ENCODE measurements around the gene FILIP1.

The FILIP1 gene, protein sequence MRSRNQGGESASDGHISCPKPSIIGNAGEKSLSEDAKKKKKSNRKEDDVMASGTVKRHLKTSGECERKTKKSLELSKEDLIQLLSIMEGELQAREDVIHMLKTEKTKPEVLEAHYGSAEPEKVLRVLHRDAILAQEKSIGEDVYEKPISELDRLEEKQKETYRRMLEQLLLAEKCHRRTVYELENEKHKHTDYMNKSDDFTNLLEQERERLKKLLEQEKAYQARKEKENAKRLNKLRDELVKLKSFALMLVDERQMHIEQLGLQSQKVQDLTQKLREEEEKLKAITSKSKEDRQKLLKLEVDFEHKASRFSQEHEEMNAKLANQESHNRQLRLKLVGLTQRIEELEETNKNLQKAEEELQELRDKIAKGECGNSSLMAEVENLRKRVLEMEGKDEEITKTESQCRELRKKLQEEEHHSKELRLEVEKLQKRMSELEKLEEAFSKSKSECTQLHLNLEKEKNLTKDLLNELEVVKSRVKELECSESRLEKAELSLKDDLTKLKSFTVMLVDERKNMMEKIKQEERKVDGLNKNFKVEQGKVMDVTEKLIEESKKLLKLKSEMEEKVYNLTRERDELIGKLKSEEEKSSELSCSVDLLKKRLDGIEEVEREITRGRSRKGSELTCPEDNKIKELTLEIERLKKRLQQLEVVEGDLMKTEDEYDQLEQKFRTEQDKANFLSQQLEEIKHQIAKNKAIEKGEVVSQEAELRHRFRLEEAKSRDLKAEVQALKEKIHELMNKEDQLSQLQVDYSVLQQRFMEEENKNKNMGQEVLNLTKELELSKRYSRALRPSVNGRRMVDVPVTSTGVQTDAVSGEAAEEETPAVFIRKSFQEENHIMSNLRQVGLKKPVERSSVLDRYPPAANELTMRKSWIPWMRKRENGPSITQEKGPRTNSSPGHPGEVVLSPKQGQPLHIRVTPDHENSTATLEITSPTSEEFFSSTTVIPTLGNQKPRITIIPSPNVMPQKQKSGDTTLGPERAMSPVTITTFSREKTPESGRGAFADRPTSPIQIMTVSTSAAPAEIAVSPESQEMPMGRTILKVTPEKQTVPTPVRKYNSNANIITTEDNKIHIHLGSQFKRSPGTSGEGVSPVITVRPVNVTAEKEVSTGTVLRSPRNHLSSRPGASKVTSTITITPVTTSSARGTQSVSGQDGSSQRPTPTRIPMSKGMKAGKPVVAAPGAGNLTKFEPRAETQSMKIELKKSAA (N-terminal part only)

DNA sequence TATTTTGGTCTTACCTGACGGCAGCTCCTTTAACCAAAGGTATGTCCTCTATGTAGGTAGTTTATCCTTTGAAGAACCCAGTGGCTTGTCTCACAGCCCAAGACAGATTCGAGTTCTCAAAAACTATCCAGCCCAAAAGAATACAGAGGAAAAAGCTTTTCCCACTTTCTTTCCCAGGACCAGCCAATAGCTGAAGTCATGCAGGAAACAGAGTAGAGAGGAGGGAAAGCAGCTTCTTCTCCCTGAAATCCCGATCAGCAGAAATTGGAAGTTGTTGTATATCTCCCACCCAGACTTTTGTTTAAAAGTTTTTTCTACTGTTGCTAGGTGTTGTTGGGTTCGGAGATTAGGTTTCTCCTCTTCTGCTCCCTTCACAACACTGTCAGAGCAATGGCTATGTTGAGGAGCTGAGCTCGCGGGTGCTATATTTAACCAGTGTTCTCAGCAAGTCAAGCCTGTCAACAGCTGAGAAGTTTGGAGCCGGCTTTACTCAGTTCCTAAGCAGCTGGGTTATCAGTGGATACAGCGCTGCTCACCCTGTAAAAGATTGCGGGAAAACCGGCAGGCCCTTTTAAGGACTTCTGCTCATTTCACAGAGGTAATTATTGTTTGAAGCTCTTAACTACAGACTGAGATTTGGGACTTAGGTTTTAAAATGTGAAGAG lies at the start of gene FILIP1:
TSS of gene FILIP1 (minus strand) at position 401 of the 665 bp plus-strand sequence. CDS start 78,828 bp downstream, outside the sequence.
- Histone ChIP-seq H3K79me2 (ENCODE audit: insufficient read depth, low read length) (no peaks in the 10 kb centered on the region), H3K4me2 (ENCODE audit: low read depth, low read length, poor library complexity, severe bottlenecking) (no peak within 1 kb of the TSS), H3F3A (ENCODE audit: low read depth) (no peaks in the 10 kb centered on the region), H2AFZ (ENCODE audit: low read length) (no peak within 1 kb of the TSS), H4K20me1 (ENCODE audit: insufficient read depth, low read length, poor library complexity, severe bottlenecking) (no peaks in the 10 kb centered on the region), H3K4me3 (ENCODE audit: low read length, poor library complexity, severe bottlenecking) (no peak within 1 kb of the TSS), H3K9ac (ENCODE audit: low read depth, low read length, poor library complexity, severe bottlenecking) (no peak within 1 kb of the TSS), H3K9me3 (ENCODE audit: insufficient read depth, low read depth, low read length) (no peaks in the 10 kb centered on the region), H3K9me2 (replicated peaks; ENCODE audit: low read depth, low read length) (no peaks in the 10 kb centered on the region), H3K4me1 (ENCODE audit: insufficient read depth, low read length, poor library complexity, severe bottlenecking) (no peaks in the 10 kb centered on the region), H3K36me3 (ENCODE audit: insufficient read depth, low read length) (no peaks in the 10 kb centered on the region), H3K27me3 (ENCODE audit: insufficient read depth, low read length, poor library complexity, severe bottlenecking) (no peaks in the 10 kb centered on the region)
- TF ChIP-seq, protein P1, sequence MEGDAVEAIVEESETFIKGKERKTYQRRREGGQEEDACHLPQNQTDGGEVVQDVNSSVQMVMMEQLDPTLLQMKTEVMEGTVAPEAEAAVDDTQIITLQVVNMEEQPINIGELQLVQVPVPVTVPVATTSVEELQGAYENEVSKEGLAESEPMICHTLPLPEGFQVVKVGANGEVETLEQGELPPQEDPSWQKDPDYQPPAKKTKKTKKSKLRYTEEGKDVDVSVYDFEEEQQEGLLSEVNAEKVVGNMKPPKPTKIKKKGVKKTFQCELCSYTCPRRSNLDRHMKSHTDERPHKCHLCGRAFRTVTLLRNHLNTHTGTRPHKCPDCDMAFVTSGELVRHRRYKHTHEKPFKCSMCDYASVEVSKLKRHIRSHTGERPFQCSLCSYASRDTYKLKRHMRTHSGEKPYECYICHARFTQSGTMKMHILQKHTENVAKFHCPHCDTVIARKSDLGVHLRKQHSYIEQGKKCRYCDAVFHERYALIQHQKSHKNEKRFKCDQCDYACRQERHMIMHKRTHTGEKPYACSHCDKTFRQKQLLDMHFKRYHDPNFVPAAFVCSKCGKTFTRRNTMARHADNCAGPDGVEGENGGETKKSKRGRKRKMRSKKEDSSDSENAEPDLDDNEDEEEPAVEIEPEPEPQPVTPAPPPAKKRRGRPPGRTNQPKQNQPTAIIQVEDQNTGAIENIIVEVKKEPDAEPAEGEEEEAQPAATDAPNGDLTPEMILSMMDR (conservative IDR thresholded peaks at IDR 0.05; ENCODE audit: low read length), result no peak
- TF ChIP-seq EZH2phosphoT487 (IDR thresholded peaks at IDR 0.05; ENCODE audit: borderline replicate concordance), result no peak

DNA sequence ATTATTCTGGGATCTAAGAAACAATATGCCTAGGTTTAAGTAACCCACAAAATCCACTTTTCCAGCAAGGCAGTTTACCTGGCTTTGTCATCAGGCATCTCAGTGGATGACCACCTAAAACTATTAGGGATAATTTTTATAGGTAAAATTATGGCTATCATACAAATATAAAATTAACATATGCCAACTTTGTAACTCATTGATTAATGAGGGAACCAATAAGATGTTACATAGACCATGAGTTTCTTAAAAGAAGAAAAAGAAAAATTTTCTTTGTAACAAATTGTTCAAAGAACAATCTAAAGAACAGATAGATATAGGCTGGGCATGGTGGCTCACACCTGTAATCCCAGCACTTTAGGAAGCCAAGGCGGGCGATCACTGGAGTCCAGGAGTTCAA lies 49.7 kb upstream of the FILIP1 start:
- H3K36me3 ChIP-seq (ENCODE audit: insufficient read depth, low read length), result no peaks in the 10 kb centered on the region
- no peak overlapping the region for H3K4me2 ChIP-seq (ENCODE audit: low read depth, low read length, poor library complexity, severe bottlenecking)
- TF ChIP-seq EZH2phosphoT487 (IDR thresholded peaks at IDR 0.05; ENCODE audit: borderline replicate concordance), result no peak
- TF ChIP-seq, protein P1 (conservative IDR thresholded peaks at IDR 0.05; ENCODE audit: low read length), result no peak

DNA sequence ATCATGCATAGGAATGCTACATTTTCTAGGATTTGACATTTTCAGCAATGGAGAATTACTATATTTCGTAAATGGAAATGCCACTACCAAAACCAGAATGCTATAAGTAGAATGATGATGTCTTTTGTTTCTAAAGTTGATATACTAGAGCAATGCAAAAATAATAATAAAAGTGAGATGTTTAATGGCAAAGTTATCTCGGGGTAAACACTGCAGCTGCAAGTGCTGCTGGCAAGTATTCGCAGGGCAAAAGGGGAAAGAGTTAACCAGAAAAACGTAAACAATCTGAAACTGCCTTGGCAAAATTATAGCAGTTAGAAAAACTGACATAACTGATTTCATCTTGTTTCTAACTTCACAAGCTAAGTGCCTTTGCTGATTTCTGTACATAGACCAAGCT lies 45.5 kb upstream of the FILIP1 start:
- TF ChIP-seq EZH2phosphoT487 (IDR thresholded peaks at IDR 0.05; ENCODE audit: borderline replicate concordance), result no peak
- TF ChIP-seq, protein P1 (conservative IDR thresholded peaks at IDR 0.05; ENCODE audit: low read length), result no peak
- H3K27me3 ChIP-seq (ENCODE audit: insufficient read depth, low read length, poor library complexity, severe bottlenecking), result no peaks in the 10 kb centered on the region
- H3K4me1 ChIP-seq (ENCODE audit: insufficient read depth, low read length, poor library complexity, severe bottlenecking), result no peaks in the 10 kb centered on the region
- no peak overlapping the region for H3K4me3 ChIP-seq (ENCODE audit: low read length, poor library complexity, severe bottlenecking)
- no peaks in the 10 kb centered on the region for H3K9me2 ChIP-seq (replicated peaks; ENCODE audit: low read depth, low read length)
- H3K9ac ChIP-seq (ENCODE audit: low read depth, low read length, poor library complexity, severe bottlenecking), result no peak overlapping the region
- H3K79me2 ChIP-seq (ENCODE audit: insufficient read depth, low read length), result no peaks in the 10 kb centered on the region
- H3K4me2 ChIP-seq (ENCODE audit: low read depth, low read length, poor library complexity, severe bottlenecking), result no peak overlapping the region
- H3K9me3 ChIP-seq (ENCODE audit: insufficient read depth, low read depth, low read length), result no peaks in the 10 kb centered on the region
- H2AFZ ChIP-seq (ENCODE audit: low read length), result no peak overlapping the region
- no peaks in the 10 kb centered on the region for H3F3A ChIP-seq (ENCODE audit: low read depth)
- no peaks in the 10 kb centered on the region for H4K20me1 ChIP-seq (ENCODE audit: insufficient read depth, low read length, poor library complexity, severe bottlenecking)
- no peaks in the 10 kb centered on the region for H3K36me3 ChIP-seq (ENCODE audit: insufficient read depth, low read length)

More for the DNA sequence above, 49.7 kb upstream of the FILIP1 start:
- Histone ChIP-seq H3F3A (ENCODE audit: low read depth) (no peaks in the 10 kb centered on the region), H3K9me2 (replicated peaks; ENCODE audit: low read depth, low read length) (no peaks in the 10 kb centered on the region), H3K9me3 (ENCODE audit: insufficient read depth, low read depth, low read length) (no peaks in the 10 kb centered on the region), H3K79me2 (ENCODE audit: insufficient read depth, low read length) (no peaks in the 10 kb centered on the region), H3K27me3 (ENCODE audit: insufficient read depth, low read length, poor library complexity, severe bottlenecking) (no peaks in the 10 kb centered on the region), H3K4me3 (ENCODE audit: low read length, poor library complexity, severe bottlenecking) (no peak overlapping the region), H2AFZ (ENCODE audit: low read length) (no peak overlapping the region), H4K20me1 (ENCODE audit: insufficient read depth, low read length, poor library complexity, severe bottlenecking) (no peaks in the 10 kb centered on the region), H3K9ac (ENCODE audit: low read depth, low read length, poor library complexity, severe bottlenecking) (no peak overlapping the region), H3K4me1 (ENCODE audit: insufficient read depth, low read length, poor library complexity, severe bottlenecking) (no peaks in the 10 kb centered on the region)

All from Loucy (cell line).